Smooth muscle cell (in vitro differentiated cells): ENCODE measurements around the gene SLC22A3. TPM values are rescaled to one million over a fixed set of nuclear protein-coding genes. Genes with fewer than 3 reads are reported as not detected.
"Not testable (repeated sequence)": the region's sequence is repeated elsewhere in the genome, so short reads cannot be mapped to it uniquely, and the experiment has no call there.

Source experiments
- DNase-seq: peaks from one replicate; lab custom pipeline; 2025; ENCODE audit not compliant: unreplicated experiment; lab: John Stamatoyannopoulos, UW
- H2AFZ ChIP-seq: fragments of 200-600 bp; sonication (generic); 2 replicates; pipeline ENCODE4 v1.6.0; 2016; ENCODE audit warnings: antibody characterized with exemption, low read depth, mild to moderate bottlenecking
- H3F3A ChIP-seq: fragments of 200-600 bp; sonication (generic); 2 replicates; pipeline ENCODE4 v1.6.0; 2017; ENCODE audit warnings: antibody characterized with exemption, low read depth
- H3K27ac ChIP-seq: fragments of 200-600 bp; sonication (generic); 2 replicates; pipeline ENCODE4 v1.5.1; 2016; ENCODE audit warnings: low read depth, mild to moderate bottlenecking
- H3K27me3 ChIP-seq: fragments of 200-600 bp; sonication (generic); 2 replicates; pipeline ENCODE4 v1.6.1; 2016; ENCODE audit warnings: low read depth, mild to moderate bottlenecking
- H3K36me3 ChIP-seq: fragments of 200-600 bp; sonication (generic); 2 replicates; pipeline ENCODE4 v1.5.1; 2016; ENCODE audit warnings: low read depth
- H3K4me1 ChIP-seq: fragments of 200-600 bp; sonication (generic); 2 replicates; pipeline ENCODE4 v1.5.1; 2016; ENCODE audit warnings: low read depth
- H3K4me2 ChIP-seq: fragments of 200-600 bp; sonication (generic); 2 replicates; pipeline ENCODE4 v1.6.0; 2016; ENCODE audit warnings: mild to moderate bottlenecking
- H3K4me3 ChIP-seq: fragments of 200-600 bp; sonication (generic); 2 replicates; pipeline ENCODE4 v1.5.1; 2016; ENCODE audit warnings: mild to moderate bottlenecking
- H3K79me2 ChIP-seq: fragments of 200-600 bp; sonication (generic); 2 replicates; pipeline ENCODE4 v1.6.0; 2016; ENCODE audit warnings: low read depth, mild to moderate bottlenecking
- H3K9ac ChIP-seq: fragments of 200-600 bp; sonication (generic); 2 replicates; pipeline ENCODE4 v1.6.0; 2016; ENCODE audit warnings: low read depth
- H3K9me3 ChIP-seq: fragments of 200-600 bp; sonication (generic); replicated peaks from 2 replicates; pipeline ENCODE4 v1.5.1; 2016; ENCODE audit warnings: low read depth
- H4K20me1 ChIP-seq: fragments of 200-600 bp; sonication (generic); 2 replicates; pipeline ENCODE4 v1.6.0; 2016; ENCODE audit warnings: low read depth
- WGBS: methylation state at CpG from one replicate; pipeline ENCODE4 v1.1.7; 2016; ENCODE audit warnings: low lambda C conversion rate; 5-methylcytosine and 5-hydroxymethylcytosine counted together
- polyA plus RNA-seq: library from polyadenylated mRNA; unstranded; fragments of >200 nt; fragmentation: Nextera tagmentation; extraction: Ambion mirVana; gene quantifications from 2 replicates; pipeline ENCODE4 v1.2.1, GENCODE V29; 2016
- total RNA-seq: library from RNA; depleted of rRNA; stranded (reverse); fragments of >200 nt; gene quantifications from 2 replicates; pipeline ENCODE4 v1.2.3, GENCODE V29; 2014
- TF ChIP-seq, protein P1 (sequence below): fragments of 200-600 bp; sonication (generic); IDR thresholded peaks from 2 replicates; pipeline ENCODE4 v1.5.1; 2017; ENCODE audit warnings: borderline replicate concordance, mild to moderate bottlenecking, antibody characterized with exemption; ENCODE audit not compliant: insufficient read depth, poor library complexity, severe bottlenecking

SLC22A3 gene
- total and polyA plus RNA-seq, 2 experiments from 2014 or later, result 59.5 to 69.5 TPM

- no peaks in the 10 kb centered on the region for H3K36me3 ChIP-seq
- no peaks in the 10 kb centered on the region for H3K79me2 ChIP-seq
- H3K27me3 ChIP-seq, result no peaks in the 10 kb centered on the region
- no peak overlapping the region for H3K27ac ChIP-seq
- no peaks in the 10 kb centered on the region for H3K9me3 ChIP-seq
- DNase-seq, result no peak
- TF ChIP-seq, protein P1, sequence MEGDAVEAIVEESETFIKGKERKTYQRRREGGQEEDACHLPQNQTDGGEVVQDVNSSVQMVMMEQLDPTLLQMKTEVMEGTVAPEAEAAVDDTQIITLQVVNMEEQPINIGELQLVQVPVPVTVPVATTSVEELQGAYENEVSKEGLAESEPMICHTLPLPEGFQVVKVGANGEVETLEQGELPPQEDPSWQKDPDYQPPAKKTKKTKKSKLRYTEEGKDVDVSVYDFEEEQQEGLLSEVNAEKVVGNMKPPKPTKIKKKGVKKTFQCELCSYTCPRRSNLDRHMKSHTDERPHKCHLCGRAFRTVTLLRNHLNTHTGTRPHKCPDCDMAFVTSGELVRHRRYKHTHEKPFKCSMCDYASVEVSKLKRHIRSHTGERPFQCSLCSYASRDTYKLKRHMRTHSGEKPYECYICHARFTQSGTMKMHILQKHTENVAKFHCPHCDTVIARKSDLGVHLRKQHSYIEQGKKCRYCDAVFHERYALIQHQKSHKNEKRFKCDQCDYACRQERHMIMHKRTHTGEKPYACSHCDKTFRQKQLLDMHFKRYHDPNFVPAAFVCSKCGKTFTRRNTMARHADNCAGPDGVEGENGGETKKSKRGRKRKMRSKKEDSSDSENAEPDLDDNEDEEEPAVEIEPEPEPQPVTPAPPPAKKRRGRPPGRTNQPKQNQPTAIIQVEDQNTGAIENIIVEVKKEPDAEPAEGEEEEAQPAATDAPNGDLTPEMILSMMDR, result no peak
- H3K4me1 ChIP-seq, result no peaks in the 10 kb centered on the region
- no peak overlapping the region for H3K9ac ChIP-seq
- WGBS, result 73% methylated on average over 4 of the region's 4 CpGs
- H3K4me2 ChIP-seq, result no peak overlapping the region
- H3F3A ChIP-seq, result no peaks in the 10 kb centered on the region
- H2AFZ ChIP-seq, result no peak overlapping the region
- H4K20me1 ChIP-seq, result no peaks in the 10 kb centered on the region
- H3K4me3 ChIP-seq, result no peak overlapping the region
Measured at GRCh38 chr6:160301339-160301738, 46.8 kb upstream of the SLC22A3 start.

GRCh38 chr6:160302431-160303082 is 45.6 kb upstream of the SLC22A3 start:
- H3K36me3 ChIP-seq, H3K9me3 ChIP-seq, H3K79me2 ChIP-seq, H3K27me3 ChIP-seq, H4K20me1 ChIP-seq, H3K9ac ChIP-seq, H3K4me1 ChIP-seq, H3K4me3 ChIP-seq, DNase-seq, H3K4me2 ChIP-seq, H2AFZ ChIP-seq, H3F3A ChIP-seq: not testable (repeated sequence)
- peak overlapping the region; percentile 25 for H3K27ac ChIP-seq
- WGBS, result 51% methylated on average over 2 of the region's 2 CpGs

DNA sequence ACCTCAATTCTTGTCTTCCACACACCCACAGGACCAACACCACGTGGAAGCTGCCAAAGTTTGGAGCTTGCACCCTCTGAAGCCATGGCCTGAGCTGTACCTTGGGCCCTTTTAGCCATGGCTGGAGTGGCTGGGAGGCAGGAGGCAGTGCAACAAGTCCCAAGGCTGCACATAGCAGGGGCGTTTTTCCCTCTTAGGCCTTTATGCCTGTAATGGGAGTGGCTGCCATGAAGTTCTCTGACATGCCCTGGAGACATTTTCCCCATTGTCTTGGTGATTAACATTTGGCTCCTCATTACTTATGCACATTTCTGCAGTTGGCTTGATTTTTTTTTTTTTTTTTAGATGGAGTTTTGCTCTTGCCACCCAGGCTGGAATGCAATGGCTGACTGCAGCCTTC is 44.4 kb upstream of the SLC22A3 start:
- Histone ChIP-seq H2AFZ (no peak overlapping the region), H3K4me2 (no peak overlapping the region), H3K36me3 (no peaks in the 10 kb centered on the region), H3F3A (no peaks in the 10 kb centered on the region), H3K27me3 (no peaks in the 10 kb centered on the region), H3K9ac (no peak overlapping the region), H3K4me3 (no peak overlapping the region), H3K79me2 (no peaks in the 10 kb centered on the region), H4K20me1 (no peaks in the 10 kb centered on the region), H3K4me1 (no peaks in the 10 kb centered on the region), H3K9me3 (no peaks in the 10 kb centered on the region), H3K27ac (no peak overlapping the region)
- TF ChIP-seq, protein P1, result no peak
- no peak for DNase-seq
- WGBS, result 78% methylated on average over 2 of the region's 2 CpGs

- no peak overlapping the region for H3K4me2 ChIP-seq
- no peak overlapping the region for H3K27ac ChIP-seq
- no peak overlapping the region for H2AFZ ChIP-seq
- TF ChIP-seq, protein P1, result no peak
- no peak overlapping the region for H3K4me3 ChIP-seq
- no peaks in the 10 kb centered on the region for H3K79me2 ChIP-seq
- H3K27me3 ChIP-seq, result no peaks in the 10 kb centered on the region
- DNase-seq, result no peak
- 55% methylated on average over 7 of the region's 7 CpGs for WGBS
- H4K20me1 ChIP-seq, result no peaks in the 10 kb centered on the region
- peaks cover 8% of the 10 kb centered on the region for H3K9me3 ChIP-seq
- no peaks in the 10 kb centered on the region for H3K4me1 ChIP-seq
- no peaks in the 10 kb centered on the region for H3F3A ChIP-seq
- H3K9ac ChIP-seq, result no peak overlapping the region
- H3K36me3 ChIP-seq, result no peaks in the 10 kb centered on the region
Measured at GRCh38 chr6:160305926-160306713, 42.1 kb upstream of the SLC22A3 start.
